ENCODE results near the gene GREB1L.

DNA sequence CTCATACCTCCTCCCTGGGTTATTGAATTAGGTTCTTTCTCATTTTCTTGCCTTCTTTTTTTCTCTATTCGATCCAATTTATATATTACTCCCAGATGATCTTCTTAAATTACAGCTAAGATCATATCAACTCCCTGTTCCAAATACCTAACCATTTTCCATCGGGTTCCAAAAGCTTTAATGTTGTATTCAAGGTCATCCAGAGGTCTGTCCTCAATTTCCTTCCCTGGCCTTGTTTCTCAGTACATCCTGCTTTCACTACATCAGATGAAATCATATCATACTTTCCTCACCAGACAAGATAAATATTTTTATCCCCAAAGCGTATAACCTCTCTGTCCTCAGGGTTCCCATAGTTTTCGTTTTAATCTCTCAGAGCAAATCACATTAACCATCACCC is 36.3 kb upstream of the GREB1L start:
- TF ChIP-seq TARDBP (IDR thresholded peaks at IDR 0.05), result no peak
- TF ChIP-seq, protein P1, sequence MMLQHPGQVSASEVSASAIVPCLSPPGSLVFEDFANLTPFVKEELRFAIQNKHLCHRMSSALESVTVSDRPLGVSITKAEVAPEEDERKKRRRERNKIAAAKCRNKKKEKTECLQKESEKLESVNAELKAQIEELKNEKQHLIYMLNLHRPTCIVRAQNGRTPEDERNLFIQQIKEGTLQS (IDR thresholded peaks at IDR 0.05), result no peak
- TF ChIP-seq, protein P1 (CRISPR knock-in tag; conservative IDR thresholded peaks at IDR 0.05), result no peak
- no peak for TF ChIP-seq MAFG (tag; conservative IDR thresholded peaks at IDR 0.05)
- no peak for TF ChIP-seq SIN3A (IDR thresholded peaks at IDR 0.05; ENCODE audit: borderline replicate concordance in 2 of 2, control insufficient read depth in 1 of 2, low read depth in 2 of 2, low read length in 2 of 2)
- TF ChIP-seq, protein P2, sequence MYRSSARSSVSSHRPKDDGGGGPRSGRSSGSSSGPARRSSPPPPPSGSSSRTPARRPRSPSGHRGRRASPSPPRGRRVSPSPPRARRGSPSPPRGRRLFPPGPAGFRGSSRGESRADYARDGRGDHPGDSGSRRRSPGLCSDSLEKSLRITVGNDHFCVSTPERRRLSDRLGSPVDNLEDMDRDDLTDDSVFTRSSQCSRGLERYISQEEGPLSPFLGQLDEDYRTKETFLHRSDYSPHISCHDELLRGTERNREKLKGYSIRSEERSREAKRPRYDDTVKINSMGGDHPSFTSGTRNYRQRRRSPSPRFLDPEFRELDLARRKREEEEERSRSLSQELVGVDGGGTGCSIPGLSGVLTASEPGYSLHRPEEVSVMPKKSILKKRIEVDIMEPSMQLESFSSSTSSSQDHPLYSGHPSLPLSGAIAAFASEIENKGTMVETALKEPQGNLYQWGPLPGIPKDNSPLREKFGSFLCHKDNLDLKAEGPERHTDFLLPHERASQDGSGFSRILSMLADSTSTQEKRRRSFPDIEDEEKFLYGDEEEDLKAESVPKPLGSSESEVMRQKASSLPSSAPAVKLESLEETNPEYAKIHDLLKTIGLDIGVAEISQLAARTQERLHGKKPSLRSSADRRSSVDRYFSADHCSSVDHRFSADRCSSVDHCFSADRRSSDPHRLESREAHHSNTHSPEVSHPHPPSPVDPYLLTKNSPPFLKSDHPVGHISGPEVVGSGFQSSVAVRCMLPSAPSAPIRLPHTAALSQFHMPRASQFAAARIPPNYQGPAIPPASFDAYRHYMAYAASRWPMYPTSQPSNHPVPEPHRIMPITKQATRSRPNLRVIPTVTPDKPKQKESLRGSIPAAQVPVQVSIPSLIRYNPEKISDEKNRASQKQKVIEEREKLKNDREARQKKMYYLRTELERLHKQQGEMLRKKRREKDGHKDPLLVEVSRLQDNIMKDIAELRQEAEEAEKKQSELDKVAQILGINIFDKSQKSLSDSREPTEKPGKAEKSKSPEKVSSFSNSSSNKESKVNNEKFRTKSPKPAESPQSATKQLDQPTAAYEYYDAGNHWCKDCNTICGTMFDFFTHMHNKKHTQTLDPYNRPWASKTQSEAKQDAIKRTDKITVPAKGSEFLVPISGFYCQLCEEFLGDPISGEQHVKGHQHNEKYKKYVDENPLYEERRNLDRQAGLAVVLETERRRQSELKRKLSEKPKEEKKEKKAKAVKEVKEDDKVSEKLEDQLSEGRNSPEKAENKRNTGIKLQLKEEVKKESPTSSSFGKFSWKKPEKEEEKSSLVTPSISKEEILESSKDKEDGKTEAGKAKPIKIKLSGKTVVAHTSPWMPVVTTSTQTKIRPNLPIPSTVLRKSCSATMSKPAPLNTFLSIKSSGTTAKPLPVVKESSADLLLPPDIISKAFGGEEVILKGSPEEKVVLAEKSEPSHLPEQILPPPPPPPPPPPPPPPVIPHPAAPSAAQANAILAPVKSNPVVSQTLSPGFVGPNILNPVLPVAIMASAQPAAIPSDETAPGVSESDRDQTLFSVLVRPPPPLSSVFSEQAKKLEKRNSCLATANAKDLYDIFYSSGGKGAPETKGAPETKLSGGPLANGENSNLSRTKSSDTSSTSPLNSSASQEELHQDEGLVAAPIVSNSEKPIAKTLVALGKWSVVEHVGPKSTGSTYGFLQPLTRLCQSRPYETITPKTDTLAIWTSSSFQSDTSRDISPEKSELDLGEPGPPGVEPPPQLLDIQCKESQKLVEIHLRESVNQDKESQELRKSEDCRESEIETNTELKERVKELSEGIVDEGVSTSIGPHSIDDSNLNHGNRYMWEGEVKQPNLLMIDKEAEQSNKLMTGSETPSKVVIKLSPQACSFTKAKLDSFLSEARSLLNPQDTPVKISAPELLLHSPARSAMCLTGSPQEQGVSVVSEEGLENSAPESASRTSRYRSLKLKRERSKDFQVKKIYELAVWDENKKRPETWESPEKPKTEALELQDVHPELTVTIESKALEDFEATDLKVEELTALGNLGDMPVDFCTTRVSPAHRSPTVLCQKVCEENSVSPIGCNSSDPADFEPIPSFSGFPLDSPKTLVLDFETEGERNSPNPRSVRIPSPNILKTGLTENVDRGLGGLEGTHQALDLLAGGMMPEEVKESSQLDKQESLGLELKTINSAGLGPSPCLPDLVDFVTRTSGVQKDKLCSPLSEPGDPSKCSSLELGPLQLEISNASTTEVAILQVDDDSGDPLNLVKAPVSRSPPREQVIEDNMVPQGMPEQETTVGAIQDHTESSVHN (IDR thresholded peaks at IDR 0.05; ENCODE audit: borderline replicate concordance in 1 of 2, low read depth in 1 of 2), result no peak
- TF ChIP-seq SIX5 (IDR thresholded peaks at IDR 0.05; ENCODE audit: borderline replicate concordance in 1 of 2, insufficient read depth in 1 of 2, low read depth in 1 of 2, low read length in 2 of 2), result no peak
- TF ChIP-seq, protein P3, sequence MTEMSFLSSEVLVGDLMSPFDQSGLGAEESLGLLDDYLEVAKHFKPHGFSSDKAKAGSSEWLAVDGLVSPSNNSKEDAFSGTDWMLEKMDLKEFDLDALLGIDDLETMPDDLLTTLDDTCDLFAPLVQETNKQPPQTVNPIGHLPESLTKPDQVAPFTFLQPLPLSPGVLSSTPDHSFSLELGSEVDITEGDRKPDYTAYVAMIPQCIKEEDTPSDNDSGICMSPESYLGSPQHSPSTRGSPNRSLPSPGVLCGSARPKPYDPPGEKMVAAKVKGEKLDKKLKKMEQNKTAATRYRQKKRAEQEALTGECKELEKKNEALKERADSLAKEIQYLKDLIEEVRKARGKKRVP (CRISPR knock-in tag; IDR thresholded peaks at IDR 0.05), result no peak
- TF ChIP-seq, protein P4, sequence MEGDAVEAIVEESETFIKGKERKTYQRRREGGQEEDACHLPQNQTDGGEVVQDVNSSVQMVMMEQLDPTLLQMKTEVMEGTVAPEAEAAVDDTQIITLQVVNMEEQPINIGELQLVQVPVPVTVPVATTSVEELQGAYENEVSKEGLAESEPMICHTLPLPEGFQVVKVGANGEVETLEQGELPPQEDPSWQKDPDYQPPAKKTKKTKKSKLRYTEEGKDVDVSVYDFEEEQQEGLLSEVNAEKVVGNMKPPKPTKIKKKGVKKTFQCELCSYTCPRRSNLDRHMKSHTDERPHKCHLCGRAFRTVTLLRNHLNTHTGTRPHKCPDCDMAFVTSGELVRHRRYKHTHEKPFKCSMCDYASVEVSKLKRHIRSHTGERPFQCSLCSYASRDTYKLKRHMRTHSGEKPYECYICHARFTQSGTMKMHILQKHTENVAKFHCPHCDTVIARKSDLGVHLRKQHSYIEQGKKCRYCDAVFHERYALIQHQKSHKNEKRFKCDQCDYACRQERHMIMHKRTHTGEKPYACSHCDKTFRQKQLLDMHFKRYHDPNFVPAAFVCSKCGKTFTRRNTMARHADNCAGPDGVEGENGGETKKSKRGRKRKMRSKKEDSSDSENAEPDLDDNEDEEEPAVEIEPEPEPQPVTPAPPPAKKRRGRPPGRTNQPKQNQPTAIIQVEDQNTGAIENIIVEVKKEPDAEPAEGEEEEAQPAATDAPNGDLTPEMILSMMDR (IDR thresholded peaks at IDR 0.05 in 2 of 3, conservative IDR thresholded peaks at IDR 0.05 in 1 of 3; ENCODE audit: insufficient read depth in 2 of 3, low read depth in 1 of 3, low read length in 3 of 3), result no peak
- TF ChIP-seq MTA1 (IDR thresholded peaks at IDR 0.05; ENCODE audit: borderline replicate concordance), result no peak
- TF ChIP-seq POLR2A (conservative IDR thresholded peaks at IDR 0.05), result no peak
- TF ChIP-seq IRF2 (CRISPR knock-in tag; IDR thresholded peaks at IDR 0.05), result no peak
- no peak for TF ChIP-seq HNRNPK (IDR thresholded peaks at IDR 0.05; ENCODE audit: low read depth, low read length, poor library complexity, severe bottlenecking)
- TF ChIP-seq, protein P5, sequence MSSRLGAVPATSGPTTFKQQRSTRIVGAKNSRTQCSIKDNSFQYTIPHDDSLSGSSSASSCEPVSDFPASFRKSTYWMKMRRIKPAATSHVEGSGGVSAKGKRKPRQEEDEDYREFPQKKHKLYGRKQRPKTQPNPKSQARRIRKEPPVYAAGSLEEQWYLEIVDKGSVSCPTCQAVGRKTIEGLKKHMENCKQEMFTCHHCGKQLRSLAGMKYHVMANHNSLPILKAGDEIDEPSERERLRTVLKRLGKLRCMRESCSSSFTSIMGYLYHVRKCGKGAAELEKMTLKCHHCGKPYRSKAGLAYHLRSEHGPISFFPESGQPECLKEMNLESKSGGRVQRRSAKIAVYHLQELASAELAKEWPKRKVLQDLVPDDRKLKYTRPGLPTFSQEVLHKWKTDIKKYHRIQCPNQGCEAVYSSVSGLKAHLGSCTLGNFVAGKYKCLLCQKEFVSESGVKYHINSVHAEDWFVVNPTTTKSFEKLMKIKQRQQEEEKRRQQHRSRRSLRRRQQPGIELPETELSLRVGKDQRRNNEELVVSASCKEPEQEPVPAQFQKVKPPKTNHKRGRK (tag; IDR thresholded peaks at IDR 0.05), result no peak
- no peak for TF ChIP-seq SMAD3 (CRISPR knock-in tag; conservative IDR thresholded peaks at IDR 0.05)
